Fibroblast of lung (primary cell): ENCODE results near the gene CCDC174. TPM values are rescaled to one million over a fixed set of nuclear protein-coding genes. Genes with fewer than 3 reads are reported as not detected.

Experiments
- DNase-seq, 2 donors: peaks; one replicate each; pipeline versions ENCODE4 v3.0.0 to v3.0.0-alpha.2; 2010; ENCODE audit warnings: low read depth in 2 of 2
- H2AFZ ChIP-seq: 2 replicates; pipeline ENCODE4 v1.5.1; 2012; ENCODE audit warnings: low read length, control low read depth, inconsistent platforms
- H3K27ac ChIP-seq: 2 replicates; pipeline ENCODE4 v1.5.1; 2011; ENCODE audit warnings: low read length, control low read depth; ENCODE audit not compliant: insufficient read depth
- H3K27me3 ChIP-seq: 2 replicates; pipeline ENCODE4 v1.5.1; 2011; ENCODE audit warnings: mild to moderate bottlenecking, low read length; ENCODE audit not compliant: control insufficient read depth, insufficient read depth
- H3K36me3 ChIP-seq: 2 replicates; pipeline ENCODE4 v1.5.1; 2011; ENCODE audit warnings: low read length; ENCODE audit not compliant: control insufficient read depth, insufficient read depth
- H3K4me1 ChIP-seq: 2 replicates; pipeline ENCODE4 v1.5.1; 2011; ENCODE audit warnings: low read length; ENCODE audit not compliant: control insufficient read depth, insufficient read depth; ENCODE audit errors: extremely low read depth
- H3K4me2 ChIP-seq: 2 replicates; pipeline ENCODE4 v1.5.1; 2011; ENCODE audit warnings: low read length, control low read depth; ENCODE audit not compliant: insufficient read depth; ENCODE audit errors: extremely low read depth
- H3K4me3 ChIP-seq, 4 experiments: fragments of 200-600 bp in 1 of 4; sonication (generic) in 1 of 4; replicated peaks in 1 of 4; 2 replicates each; pipeline ENCODE4 v1.5.1; 2011 to 2016; ENCODE audit warnings: low read length in 4 of 4, low read depth in 3 of 4, mild to moderate bottlenecking in 3 of 4, control low read depth in 2 of 4, inconsistent platforms in 1 of 4, mixed read lengths in 1 of 4; ENCODE audit not compliant: insufficient read depth in 1 of 4; ENCODE audit errors: control extremely low read depth in 1 of 4
- H3K79me2 ChIP-seq: 2 replicates; pipeline ENCODE4 v1.5.1; 2012; ENCODE audit warnings: mild to moderate bottlenecking, low read length, inconsistent platforms; ENCODE audit not compliant: control insufficient read depth, insufficient read depth
- H3K9ac ChIP-seq: 2 replicates; pipeline ENCODE4 v1.5.1; 2011; ENCODE audit warnings: mild to moderate bottlenecking, low read length, control low read depth; ENCODE audit not compliant: insufficient read depth
- H3K9me3 ChIP-seq: 2 replicates; pipeline ENCODE4 v1.5.1; 2012; ENCODE audit warnings: low read depth, low read length; ENCODE audit not compliant: control insufficient read depth, insufficient read depth
- H4K20me1 ChIP-seq: 2 replicates; pipeline ENCODE4 v1.5.1; 2011; ENCODE audit warnings: low read length; ENCODE audit not compliant: control insufficient read depth, insufficient read depth; ENCODE audit errors: extremely low read depth
- CTCF ChIP-seq, 2 donors: IDR thresholded peaks in 1 of 2; conservative IDR thresholded peaks in 1 of 2; 1 replicate in 1 of 2; 2 replicates in 1 of 2; pipeline ENCODE4 v1.5.1; 2011 to 2012; ENCODE audit warnings: low read length in 2 of 2, control low read depth in 1 of 2, inconsistent platforms in 1 of 2, low read depth in 1 of 2, mild to moderate bottlenecking in 1 of 2
- EZH2 ChIP-seq: IDR thresholded peaks from 2 replicates; pipeline ENCODE4 v1.5.1; 2012; ENCODE audit warnings: low read length, control low read depth, mild to moderate bottlenecking; ENCODE audit errors: missing control alignments
- polyA plus RNA-seq, 2 donors: library from polyadenylated mRNA; depleted of rRNA in 1 of 2; stranded (reverse) in 1 of 2; unstranded in 1 of 2; fragments of >200 nt; gene quantifications; 2 replicates each; pipeline ENCODE4 v1.2.1, GENCODE V29; 2011 to 2012; ENCODE audit warnings: missing spikeins in 1 of 2
- total RNA-seq: library from RNA; depleted of rRNA; stranded (reverse); fragments of >200 nt; gene quantifications from 2 replicates; pipeline ENCODE4 v1.2.1, GENCODE V29; 2014

Gene CCDC174
- total and polyA plus RNA-seq, 2 donors (not counting 1 experiment from before 2014, with no cell fraction given): 12.7 to 14.4 TPM

GRCh38 chr3:14663396-14664135 lies 12.0 kb downstream of the CCDC174 start:
- no peak overlapping the region for H2AFZ ChIP-seq

GRCh38 chr3:14664170-14664569 lies 12.6 kb downstream of the CCDC174 start:
- TF ChIP-seq EZH2 (no peak), CTCF (conservative IDR thresholded peaks at IDR 0.05 in 1 of 2, IDR thresholded peaks at IDR 0.05 in 1 of 2; ENCODE audit: low read depth in 1 of 2, low read length in 2 of 2) (no peak)
- no peaks in the 10 kb centered on the region for H3K27me3 ChIP-seq
- no peak for DNase-seq
- H3K9ac ChIP-seq: no peak overlapping the region
- no peaks in the 10 kb centered on the region for H3K9me3 ChIP-seq
- no peaks in the 10 kb centered on the region for H3K4me1 ChIP-seq
- H4K20me1 ChIP-seq: no peaks in the 10 kb centered on the region
- no peak overlapping the region for H3K27ac ChIP-seq
- H2AFZ ChIP-seq: no peak overlapping the region
- no peak overlapping the region for H3K4me2 ChIP-seq
- H3K4me3 ChIP-seq: no peak overlapping the region
- no peaks in the 10 kb centered on the region for H3K79me2 ChIP-seq
- H3K36me3 ChIP-seq: peaks cover 13% of the 10 kb centered on the region

More at GRCh38 chr3:14663396-14664135, 12.0 kb downstream of the CCDC174 start:
- Histone ChIP-seq H3K79me2 (no peaks in the 10 kb centered on the region), H3K36me3 (peaks cover 14% of the 10 kb centered on the region), H3K9me3 (no peaks in the 10 kb centered on the region), H3K4me1 (no peaks in the 10 kb centered on the region), H3K27me3 (no peaks in the 10 kb centered on the region), H3K4me3 (no peak overlapping the region), H4K20me1 (no peaks in the 10 kb centered on the region), H3K27ac (no peak overlapping the region), H3K4me2 (no peak overlapping the region), H3K9ac (no peak overlapping the region)
- no peak for DNase-seq
- TF ChIP-seq EZH2 (no peak), CTCF (conservative IDR thresholded peaks at IDR 0.05 in 1 of 2, IDR thresholded peaks at IDR 0.05 in 1 of 2; ENCODE audit: low read depth in 1 of 2, low read length in 2 of 2) (no peak)

GRCh38 chr3:14672588-14672987 lies 21.0 kb downstream of the CCDC174 start:
- H2AFZ ChIP-seq: no peak overlapping the region
- peaks cover 3% of the 10 kb centered on the region for H3K36me3 ChIP-seq

More at GRCh38 chr3:14672588-14672987, 21.0 kb downstream of the CCDC174 start:
- no peaks in the 10 kb centered on the region for H3K27me3 ChIP-seq
- no peaks in the 10 kb centered on the region for H3K4me1 ChIP-seq
- H3K4me3 ChIP-seq: no peak overlapping the region
- H3K4me2 ChIP-seq: no peak overlapping the region
- no peak overlapping the region for H3K9ac ChIP-seq
- H3K79me2 ChIP-seq: no peaks in the 10 kb centered on the region
- DNase-seq: no peak
- no peaks in the 10 kb centered on the region for H4K20me1 ChIP-seq
- H3K9me3 ChIP-seq: no peaks in the 10 kb centered on the region
- no peak for TF ChIP-seq CTCF (conservative IDR thresholded peaks at IDR 0.05 in 1 of 2, IDR thresholded peaks at IDR 0.05 in 1 of 2; ENCODE audit: low read depth in 1 of 2, low read length in 2 of 2)
- TF ChIP-seq EZH2: no peak
- no peak overlapping the region for H3K27ac ChIP-seq
